GM21528 (cell line): ENCODE measurements around the gene GNAI2.
"Not testable (repeated sequence)": the region's sequence is repeated elsewhere in the genome, so short reads cannot be mapped to it uniquely, and the experiment has no call there.

Experiments used
- ATAC-seq: cut with Tn5 transposase; IDR thresholded peaks from one replicate; pipeline ENCODE4 v1.9.1; 2021; ENCODE audit warnings: mild to moderate bottlenecking, moderate library complexity; ENCODE audit not compliant: unreplicated experiment, low FRiP score

The GNAI2 gene

GRCh38 chr3:50242381-50242770 lies 6.4 kb downstream of the GNAI2 start:
- no peak for ATAC-seq

- ATAC-seq: no peak
Measured at GRCh38 chr3:50242851-50243542, 7.0 kb downstream of the GNAI2 start.

- no peak for ATAC-seq
Measured at GRCh38 chr3:50243543-50243895, 7.5 kb downstream of the GNAI2 start.

GRCh38 chr3:50244813-50245212 lies 8.8 kb downstream of the GNAI2 start:
- not testable (repeated sequence) for ATAC-seq

GRCh38 chr3:50245251-50245745 lies 9.3 kb downstream of the GNAI2 start:
- no peak for ATAC-seq

- ATAC-seq: peak; percentile 65
Measured at GRCh38 chr3:50245831-50246516, 10.0 kb downstream of the GNAI2 start.

- ATAC-seq: peak; percentile 43
Measured at GRCh38 chr3:50246517-50246954, 10.5 kb downstream of the GNAI2 start.

GRCh38 chr3:50248387-50248786 lies 12.4 kb downstream of the GNAI2 start:
- ATAC-seq: no peak

GRCh38 chr3:50249457-50249856 lies 13.5 kb downstream of the GNAI2 start:
- no peak for ATAC-seq

- no peak for ATAC-seq
Measured at GRCh38 chr3:50250514-50250913, 14.5 kb downstream of the GNAI2 start.

GRCh38 chr3:50251220-50251619 lies 15.2 kb downstream of the GNAI2 start:
- ATAC-seq: no peak

- ATAC-seq: no peak
Measured at GRCh38 chr3:50254577-50255250, 18.7 kb downstream of the GNAI2 start.

GRCh38 chr3:50255251-50255615 lies 19.2 kb downstream of the GNAI2 start:
- no peak for ATAC-seq

- no peak for ATAC-seq
Measured at GRCh38 chr3:50256978-50257890, 21.2 kb downstream of the GNAI2 start.

- no peak for ATAC-seq
Measured at GRCh38 chr3:50258029-50258680, 22.2 kb downstream of the GNAI2 start.

GRCh38 chr3:50258979-50259378 lies 23.0 kb downstream of the GNAI2 start:
- no peak for ATAC-seq

GRCh38 chr3:50259432-50260026 lies 23.5 kb downstream of the GNAI2 start:
- ATAC-seq: peak; percentile 33

- ATAC-seq: peak; percentile 81
Measured at GRCh38 chr3:50260027-50260941, 24.3 kb downstream of the GNAI2 start.
